HEK293 (cell line): ENCODE measurements around the gene NEK8.

Experiments
- CTCF ChIP-seq: fragments of 450-650 bp; formaldehyde crosslinking; IDR thresholded peaks from 2 replicates; pipeline ENCODE4 v1.5.1; 2016; ENCODE audit warnings: missing biosample characterization, missing genetic modification characterization
- MZF1 ChIP-seq: fragments of 450-650 bp; formaldehyde crosslinking; IDR thresholded peaks from 2 replicates; pipeline ENCODE4 v1.5.1; 2017; ENCODE audit warnings: missing biosample characterization, missing genetic modification characterization, borderline replicate concordance
- ZBTB17 ChIP-seq: fragments of 450-650 bp; formaldehyde crosslinking; IDR thresholded peaks from 2 replicates; pipeline ENCODE4 v1.5.1; 2016; ENCODE audit warnings: missing biosample characterization, missing genetic modification characterization
- ZNF148 ChIP-seq: fragments of 450-650 bp; formaldehyde crosslinking; IDR thresholded peaks from 2 replicates; pipeline ENCODE4 v1.5.0; 2017; ENCODE audit warnings: missing biosample characterization, missing genetic modification characterization, borderline replicate concordance
- ZNF274 ChIP-seq, 2 experiments: fragments of 200-500 bp in 1 of 2; fragments of 450-650 bp in 1 of 2; sonication (Bioruptor generic) in 1 of 2; formaldehyde crosslinking in 1 of 2; IDR thresholded peaks; 2 replicates each; pipeline versions ENCODE4 v1.5.1 to v1.6.1; 2014 to 2016; ENCODE audit warnings: borderline replicate concordance in 1 of 2, inconsistent platforms in 1 of 2, low read length in 1 of 2, missing biosample characterization in 1 of 2, missing genetic modification characterization in 1 of 2
- ZNF792 ChIP-seq: fragments of 450-650 bp; formaldehyde crosslinking; IDR thresholded peaks from 2 replicates; pipeline ENCODE4 v1.5.1; 2016; ENCODE audit warnings: missing biosample characterization, missing genetic modification characterization
- TF ChIP-seq, protein P1 (sequence below): fragments of 450-650 bp; formaldehyde crosslinking; IDR thresholded peaks from 2 replicates; pipeline ENCODE4 v1.5.1; 2016; ENCODE audit warnings: missing biosample characterization, missing genetic modification characterization
- TF ChIP-seq, protein P2 (sequence below): fragments of 450-650 bp; formaldehyde crosslinking; IDR thresholded peaks from 2 replicates; pipeline ENCODE4 v1.5.1; 2016; ENCODE audit warnings: missing biosample characterization, missing genetic modification characterization
- TF ChIP-seq, protein P3 (sequence below): fragments of 450-650 bp; formaldehyde crosslinking; IDR thresholded peaks from 2 replicates; pipeline ENCODE4 v1.5.1; 2016; ENCODE audit warnings: missing biosample characterization, missing genetic modification characterization, low read depth

GRCh38 chr17:28765038-28765437 lies 36.5 kb downstream of the NEK8 start:
- TF ChIP-seq CTCF (tag by site-specific recombination) (no peak), ZBTB17 (tag by site-specific recombination) (no peak), MZF1 (tag by site-specific recombination) (no peak), ZNF274 (IDR thresholded peaks at IDR 0.05; ENCODE audit: low read length) (no peak), ZNF274 (tag by site-specific recombination; IDR thresholded peaks at IDR 0.05; ENCODE audit: borderline replicate concordance) (no peak), ZNF148 (tag by site-specific recombination) (no peak), ZNF792 (no peak)
- TF ChIP-seq, protein P1, sequence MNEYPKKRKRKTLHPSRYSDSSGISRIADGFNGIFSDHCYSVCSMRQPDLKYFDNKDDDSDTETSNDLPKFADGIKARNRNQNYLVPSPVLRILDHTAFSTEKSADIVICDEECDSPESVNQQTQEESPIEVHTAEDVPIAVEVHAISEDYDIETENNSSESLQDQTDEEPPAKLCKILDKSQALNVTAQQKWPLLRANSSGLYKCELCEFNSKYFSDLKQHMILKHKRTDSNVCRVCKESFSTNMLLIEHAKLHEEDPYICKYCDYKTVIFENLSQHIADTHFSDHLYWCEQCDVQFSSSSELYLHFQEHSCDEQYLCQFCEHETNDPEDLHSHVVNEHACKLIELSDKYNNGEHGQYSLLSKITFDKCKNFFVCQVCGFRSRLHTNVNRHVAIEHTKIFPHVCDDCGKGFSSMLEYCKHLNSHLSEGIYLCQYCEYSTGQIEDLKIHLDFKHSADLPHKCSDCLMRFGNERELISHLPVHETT (tag by site-specific recombination): no peak
- TF ChIP-seq, protein P2, sequence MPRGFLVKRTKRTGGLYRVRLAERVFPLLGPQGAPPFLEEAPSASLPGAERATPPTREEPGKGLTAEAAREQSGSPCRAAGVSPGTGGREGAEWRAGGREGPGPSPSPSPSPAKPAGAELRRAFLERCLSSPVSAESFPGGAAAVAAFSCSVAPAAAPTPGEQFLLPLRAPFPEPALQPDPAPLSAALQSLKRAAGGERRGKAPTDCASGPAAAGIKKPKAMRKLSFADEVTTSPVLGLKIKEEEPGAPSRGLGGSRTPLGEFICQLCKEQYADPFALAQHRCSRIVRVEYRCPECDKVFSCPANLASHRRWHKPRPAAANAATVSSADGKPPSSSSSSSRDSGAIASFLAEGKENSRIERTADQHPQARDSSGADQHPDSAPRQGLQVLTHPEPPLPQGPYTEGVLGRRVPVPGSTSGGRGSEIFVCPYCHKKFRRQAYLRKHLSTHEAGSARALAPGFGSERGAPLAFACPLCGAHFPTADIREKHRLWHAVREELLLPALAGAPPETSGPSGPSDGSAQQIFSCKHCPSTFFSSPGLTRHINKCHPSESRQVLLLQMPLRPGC (tag by site-specific recombination): no peak
- TF ChIP-seq, protein P3, sequence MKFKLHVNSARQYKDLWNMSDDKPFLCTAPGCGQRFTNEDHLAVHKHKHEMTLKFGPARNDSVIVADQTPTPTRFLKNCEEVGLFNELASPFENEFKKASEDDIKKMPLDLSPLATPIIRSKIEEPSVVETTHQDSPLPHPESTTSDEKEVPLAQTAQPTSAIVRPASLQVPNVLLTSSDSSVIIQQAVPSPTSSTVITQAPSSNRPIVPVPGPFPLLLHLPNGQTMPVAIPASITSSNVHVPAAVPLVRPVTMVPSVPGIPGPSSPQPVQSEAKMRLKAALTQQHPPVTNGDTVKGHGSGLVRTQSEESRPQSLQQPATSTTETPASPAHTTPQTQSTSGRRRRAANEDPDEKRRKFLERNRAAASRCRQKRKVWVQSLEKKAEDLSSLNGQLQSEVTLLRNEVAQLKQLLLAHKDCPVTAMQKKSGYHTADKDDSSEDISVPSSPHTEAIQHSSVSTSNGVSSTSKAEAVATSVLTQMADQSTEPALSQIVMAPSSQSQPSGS: no peak
